ENCODE data around the gene PTPRZ1. TPM values are rescaled to one million over a fixed set of nuclear protein-coding genes. Genes with fewer than 3 reads are reported as not detected.

Gene PTPRZ1
- total RNA-seq, 1 donor from 2014 or later = 20.7 TPM

GRCh38 chr7:121837462-121837861 is 35.5 kb upstream of the PTPRZ1 start:
- Mint-ChIP-seq H3K36me3 (no peaks in the 10 kb centered on the region), H3K9me3 (no peaks in the 10 kb centered on the region), H3K4me1 (ENCODE audit: unreplicated experiment) (no peaks in the 10 kb centered on the region), H3K4me3 (no peak overlapping the region), H3K27ac (no peak overlapping the region), H3K27me3 (no peaks in the 10 kb centered on the region)
- DNase-seq (ENCODE audit: extremely low spot score, unreplicated experiment) = no peak
- TF ChIP-seq CTCF (conservative IDR thresholded peaks at IDR 0.05) = no peak

GRCh38 chr7:121847041-121847440 is 25.9 kb upstream of the PTPRZ1 start:
- no peak for TF ChIP-seq CTCF (conservative IDR thresholded peaks at IDR 0.05)
- Mint-ChIP-seq H3K4me3 (no peak overlapping the region), H3K9me3 (no peaks in the 10 kb centered on the region), H3K36me3 (no peaks in the 10 kb centered on the region), H3K27me3 (no peaks in the 10 kb centered on the region), H3K4me1 (ENCODE audit: unreplicated experiment) (no peaks in the 10 kb centered on the region), H3K27ac (no peak overlapping the region)
- no peak for DNase-seq (ENCODE audit: extremely low spot score, unreplicated experiment)

GRCh38 chr7:121853307-121853706 is 19.7 kb upstream of the PTPRZ1 start:
- no peaks in the 10 kb centered on the region for H3K36me3 Mint-ChIP-seq
- DNase-seq (ENCODE audit: extremely low spot score, unreplicated experiment) = no peak
- H3K27me3 Mint-ChIP-seq = peaks cover 3% of the 10 kb centered on the region
- H3K4me3 Mint-ChIP-seq = no peak overlapping the region
- TF ChIP-seq CTCF (conservative IDR thresholded peaks at IDR 0.05) = no peak
- no peaks in the 10 kb centered on the region for H3K4me1 Mint-ChIP-seq (ENCODE audit: unreplicated experiment)
- H3K27ac Mint-ChIP-seq = no peak overlapping the region
- H3K9me3 Mint-ChIP-seq = no peaks in the 10 kb centered on the region

- no peaks in the 10 kb centered on the region for H3K4me1 Mint-ChIP-seq (ENCODE audit: unreplicated experiment)
- TF ChIP-seq CTCF (conservative IDR thresholded peaks at IDR 0.05) = no peak
- no peaks in the 10 kb centered on the region for H3K36me3 Mint-ChIP-seq
- DNase-seq (ENCODE audit: extremely low spot score, unreplicated experiment) = no peak
- no peak overlapping the region for H3K27ac Mint-ChIP-seq
- H3K9me3 Mint-ChIP-seq = peaks cover 4% of the 10 kb centered on the region
- H3K27me3 Mint-ChIP-seq = peaks cover 12% of the 10 kb centered on the region
- no peak overlapping the region for H3K4me3 Mint-ChIP-seq
Observed at GRCh38 chr7:121860953-121861352, 12.0 kb upstream of the PTPRZ1 start.

GRCh38 chr7:121862591-121862990 is 10.4 kb upstream of the PTPRZ1 start:
- no peak for TF ChIP-seq CTCF (conservative IDR thresholded peaks at IDR 0.05)
- peaks cover 4% of the 10 kb centered on the region for H3K9me3 Mint-ChIP-seq
- no peaks in the 10 kb centered on the region for H3K4me1 Mint-ChIP-seq (ENCODE audit: unreplicated experiment)

GRCh38 chr7:121871188-121871587 is 1.8 kb upstream of the PTPRZ1 start:
- Mint-ChIP-seq H3K9me3 (no peaks in the 10 kb centered on the region), H3K4me3 (peak overlapping the region; percentile 87), H3K27me3 (peaks cover 62% of the 10 kb centered on the region), H3K36me3 (peaks cover 3% of the 10 kb centered on the region), H3K27ac (no peak overlapping the region), H3K4me1 (ENCODE audit: unreplicated experiment) (no peaks in the 10 kb centered on the region)
- DNase-seq (ENCODE audit: extremely low spot score, unreplicated experiment) = no peak
- TF ChIP-seq CTCF (conservative IDR thresholded peaks at IDR 0.05) = no peak

More at GRCh38 chr7:121862591-121862990, 10.4 kb upstream of the PTPRZ1 start:
- no peak overlapping the region for H3K4me3 Mint-ChIP-seq
- H3K36me3 Mint-ChIP-seq = no peaks in the 10 kb centered on the region
- H3K27ac Mint-ChIP-seq = no peak overlapping the region
- DNase-seq (ENCODE audit: extremely low spot score, unreplicated experiment) = no peak
- peaks cover 13% of the 10 kb centered on the region for H3K27me3 Mint-ChIP-seq
